ENCODE data around the gene ZNF580. TPM values are rescaled to one million over a fixed set of nuclear protein-coding genes. Genes with fewer than 3 reads are reported as not detected.

The ZNF580 gene
- total and polyA plus RNA-seq, 10 of the 15 experiments (the other 5 are each of a cell fraction or from before 2014, with no cell fraction given): 2.3 to 31.8 (median 10.0) TPM

DNA sequence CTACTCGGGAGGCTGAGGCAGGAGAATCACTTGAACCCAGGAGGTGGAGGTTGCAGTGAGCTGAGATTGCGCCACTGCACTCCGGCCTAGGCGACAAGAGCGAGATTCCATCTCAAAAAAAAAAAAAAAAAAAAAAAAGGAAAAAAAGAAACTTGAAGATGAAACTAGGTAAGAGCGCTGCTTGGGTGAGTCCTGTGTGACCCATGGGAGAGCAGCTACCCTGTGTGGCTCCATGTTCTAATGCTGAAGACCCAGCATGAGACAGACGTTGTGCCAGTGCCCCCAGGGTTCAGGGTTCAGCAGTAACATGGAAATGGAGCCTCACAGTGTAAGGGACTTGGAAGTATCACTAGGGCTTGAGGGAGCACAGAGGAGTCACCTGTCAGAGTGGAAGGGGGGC, 22.4 kb upstream of the ZNF580 start:
- no peaks in the 10 kb centered on the region for H3K27me3 ChIP-seq (replicated peaks in 1 of 2; ENCODE audit: control insufficient read depth in 2 of 2, insufficient read depth in 2 of 2, low read length in 1 of 2)
- RAD21 ChIA-PET (ENCODE audit: unreplicated experiment): interaction anchor here (0.7 kb wide), 1 partner anchor 72 kb away, joined by 6 read pairs; no protein-coding TSS in a partner anchor
- no peaks in the 10 kb centered on the region; the same call in 1 of the 3 replicates for H3K9me3 ChIP-seq (replicated peaks; ENCODE audit: control insufficient read depth, insufficient read depth, low read length)
- CTCF ChIA-PET: interaction anchor here (1.5 to 2.8 kb wide), 2 partner anchors 12 to 14 kb away, joined by 5 to 12 read pairs; partner anchors contain the start of gene ZNF865
- WGBS (ENCODE audit: insufficient coverage, insufficient replicate concordance, low lambda C conversion rate, missing lambda C conversion rate): 70% methylated on average over 7 of the region's 7 CpGs
- intact Hi-C loops (cut with micrococcal nuclease; ENCODE audit: unreplicated experiment) (no loop called here), in situ Hi-C loops (cut with MboI) (no loop called here)
- H4K20me1 ChIP-seq (ENCODE audit: control insufficient read depth, insufficient read depth): no peaks in the 10 kb centered on the region
- H3K79me2 ChIP-seq (ENCODE audit: control insufficient read depth, insufficient read depth, low read length): no peaks in the 10 kb centered on the region
- FAIRE-seq (no peak), ATAC-seq (no peak), DNase-seq (ENCODE audit: low read depth, low spot score) (no peak)
- H3K4me1 ChIP-seq (ENCODE audit: control insufficient read depth, insufficient read depth, low read length): no peaks in the 10 kb centered on the region
- H3K9ac ChIP-seq (ENCODE audit: control insufficient read depth, insufficient read depth, low read length): no peak overlapping the region
- SMC1A ChIA-PET (ENCODE audit: uncharacterized antibody, unreplicated experiment): interaction anchor here (1.4 kb wide), 1 partner anchor 12 kb away, joined by 3 read pairs; no protein-coding TSS in a partner anchor
- no TSS peak for BruUV-seq (replicated peaks)
- no peak overlapping the region for H3K27ac ChIP-seq (ENCODE audit: control insufficient read depth, insufficient read depth)
- H3K4me2 ChIP-seq (ENCODE audit: control insufficient read depth, insufficient read depth): no peak overlapping the region
- H2AFZ ChIP-seq (ENCODE audit: control insufficient read depth, low read depth, low read length): no peak overlapping the region
- POLR2A ChIA-PET: interaction anchor here (0.6 kb wide), 1 partner anchor 107 kb away, joined by 4 read pairs; no protein-coding TSS in a partner anchor
- H3K4me3 ChIP-seq: no peak overlapping the region
- peaks cover 3 to 12% of the 10 kb centered on the region in 2 experiments; a peak in 3 of 4 replicates for H3K36me3 ChIP-seq (ENCODE audit: control insufficient read depth in 2 of 2, insufficient read depth in 2 of 2, low read length in 1 of 2)
- no peak for TF ChIP-seq PAX8 (IDR thresholded peaks at IDR 0.05)
- no peak for TF ChIP-seq STAT3 (IDR thresholded peaks at IDR 0.05; ENCODE audit: low read depth, low read length)
- no peak for TF ChIP-seq SUZ12 (IDR thresholded peaks at IDR 0.05; ENCODE audit: unreplicated experiment)
- TF ChIP-seq BMI1 (IDR thresholded peaks at IDR 0.05; ENCODE audit: borderline replicate concordance): no peak
- TF ChIP-seq, protein P1, sequence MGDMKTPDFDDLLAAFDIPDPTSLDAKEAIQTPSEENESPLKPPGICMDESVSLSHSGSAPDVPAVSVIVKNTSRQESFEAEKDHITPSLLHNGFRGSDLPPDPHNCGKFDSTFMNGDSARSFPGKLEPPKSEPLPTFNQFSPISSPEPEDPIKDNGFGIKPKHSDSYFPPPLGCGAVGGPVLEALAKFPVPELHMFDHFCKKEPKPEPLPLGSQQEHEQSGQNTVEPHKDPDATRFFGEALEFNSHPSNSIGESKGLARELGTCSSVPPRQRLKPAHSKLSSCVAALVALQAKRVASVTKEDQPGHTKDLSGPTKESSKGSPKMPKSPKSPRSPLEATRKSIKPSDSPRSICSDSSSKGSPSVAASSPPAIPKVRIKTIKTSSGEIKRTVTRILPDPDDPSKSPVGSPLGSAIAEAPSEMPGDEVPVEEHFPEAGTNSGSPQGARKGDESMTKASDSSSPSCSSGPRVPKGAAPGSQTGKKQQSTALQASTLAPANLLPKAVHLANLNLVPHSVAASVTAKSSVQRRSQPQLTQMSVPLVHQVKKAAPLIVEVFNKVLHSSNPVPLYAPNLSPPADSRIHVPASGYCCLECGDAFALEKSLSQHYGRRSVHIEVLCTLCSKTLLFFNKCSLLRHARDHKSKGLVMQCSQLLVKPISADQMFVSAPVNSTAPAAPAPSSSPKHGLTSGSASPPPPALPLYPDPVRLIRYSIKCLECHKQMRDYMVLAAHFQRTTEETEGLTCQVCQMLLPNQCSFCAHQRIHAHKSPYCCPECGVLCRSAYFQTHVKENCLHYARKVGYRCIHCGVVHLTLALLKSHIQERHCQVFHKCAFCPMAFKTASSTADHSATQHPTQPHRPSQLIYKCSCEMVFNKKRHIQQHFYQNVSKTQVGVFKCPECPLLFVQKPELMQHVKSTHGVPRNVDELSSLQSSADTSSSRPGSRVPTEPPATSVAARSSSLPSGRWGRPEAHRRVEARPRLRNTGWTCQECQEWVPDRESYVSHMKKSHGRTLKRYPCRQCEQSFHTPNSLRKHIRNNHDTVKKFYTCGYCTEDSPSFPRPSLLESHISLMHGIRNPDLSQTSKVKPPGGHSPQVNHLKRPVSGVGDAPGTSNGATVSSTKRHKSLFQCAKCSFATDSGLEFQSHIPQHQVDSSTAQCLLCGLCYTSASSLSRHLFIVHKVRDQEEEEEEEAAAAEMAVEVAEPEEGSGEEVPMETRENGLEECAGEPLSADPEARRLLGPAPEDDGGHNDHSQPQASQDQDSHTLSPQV (IDR thresholded peaks at IDR 0.05): no peak
- no peak for TF ChIP-seq MTA2 (IDR thresholded peaks at IDR 0.05; ENCODE audit: low read depth)
- TF ChIP-seq, protein P2, sequence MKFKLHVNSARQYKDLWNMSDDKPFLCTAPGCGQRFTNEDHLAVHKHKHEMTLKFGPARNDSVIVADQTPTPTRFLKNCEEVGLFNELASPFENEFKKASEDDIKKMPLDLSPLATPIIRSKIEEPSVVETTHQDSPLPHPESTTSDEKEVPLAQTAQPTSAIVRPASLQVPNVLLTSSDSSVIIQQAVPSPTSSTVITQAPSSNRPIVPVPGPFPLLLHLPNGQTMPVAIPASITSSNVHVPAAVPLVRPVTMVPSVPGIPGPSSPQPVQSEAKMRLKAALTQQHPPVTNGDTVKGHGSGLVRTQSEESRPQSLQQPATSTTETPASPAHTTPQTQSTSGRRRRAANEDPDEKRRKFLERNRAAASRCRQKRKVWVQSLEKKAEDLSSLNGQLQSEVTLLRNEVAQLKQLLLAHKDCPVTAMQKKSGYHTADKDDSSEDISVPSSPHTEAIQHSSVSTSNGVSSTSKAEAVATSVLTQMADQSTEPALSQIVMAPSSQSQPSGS (IDR thresholded peaks at IDR 0.05; ENCODE audit: low read length): no peak
- no peak for TF ChIP-seq RELA (IDR thresholded peaks at IDR 0.05; ENCODE audit: borderline replicate concordance, partially characterized antibody)
- TF ChIP-seq, protein P3, sequence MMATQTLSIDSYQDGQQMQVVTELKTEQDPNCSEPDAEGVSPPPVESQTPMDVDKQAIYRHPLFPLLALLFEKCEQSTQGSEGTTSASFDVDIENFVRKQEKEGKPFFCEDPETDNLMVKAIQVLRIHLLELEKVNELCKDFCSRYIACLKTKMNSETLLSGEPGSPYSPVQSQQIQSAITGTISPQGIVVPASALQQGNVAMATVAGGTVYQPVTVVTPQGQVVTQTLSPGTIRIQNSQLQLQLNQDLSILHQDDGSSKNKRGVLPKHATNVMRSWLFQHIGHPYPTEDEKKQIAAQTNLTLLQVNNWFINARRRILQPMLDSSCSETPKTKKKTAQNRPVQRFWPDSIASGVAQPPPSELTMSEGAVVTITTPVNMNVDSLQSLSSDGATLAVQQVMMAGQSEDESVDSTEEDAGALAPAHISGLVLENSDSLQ (IDR thresholded peaks at IDR 0.05): no peak
- no peak for TF ChIP-seq BACH1 (IDR thresholded peaks at IDR 0.05; ENCODE audit: borderline replicate concordance)
- TF ChIP-seq, protein P4, sequence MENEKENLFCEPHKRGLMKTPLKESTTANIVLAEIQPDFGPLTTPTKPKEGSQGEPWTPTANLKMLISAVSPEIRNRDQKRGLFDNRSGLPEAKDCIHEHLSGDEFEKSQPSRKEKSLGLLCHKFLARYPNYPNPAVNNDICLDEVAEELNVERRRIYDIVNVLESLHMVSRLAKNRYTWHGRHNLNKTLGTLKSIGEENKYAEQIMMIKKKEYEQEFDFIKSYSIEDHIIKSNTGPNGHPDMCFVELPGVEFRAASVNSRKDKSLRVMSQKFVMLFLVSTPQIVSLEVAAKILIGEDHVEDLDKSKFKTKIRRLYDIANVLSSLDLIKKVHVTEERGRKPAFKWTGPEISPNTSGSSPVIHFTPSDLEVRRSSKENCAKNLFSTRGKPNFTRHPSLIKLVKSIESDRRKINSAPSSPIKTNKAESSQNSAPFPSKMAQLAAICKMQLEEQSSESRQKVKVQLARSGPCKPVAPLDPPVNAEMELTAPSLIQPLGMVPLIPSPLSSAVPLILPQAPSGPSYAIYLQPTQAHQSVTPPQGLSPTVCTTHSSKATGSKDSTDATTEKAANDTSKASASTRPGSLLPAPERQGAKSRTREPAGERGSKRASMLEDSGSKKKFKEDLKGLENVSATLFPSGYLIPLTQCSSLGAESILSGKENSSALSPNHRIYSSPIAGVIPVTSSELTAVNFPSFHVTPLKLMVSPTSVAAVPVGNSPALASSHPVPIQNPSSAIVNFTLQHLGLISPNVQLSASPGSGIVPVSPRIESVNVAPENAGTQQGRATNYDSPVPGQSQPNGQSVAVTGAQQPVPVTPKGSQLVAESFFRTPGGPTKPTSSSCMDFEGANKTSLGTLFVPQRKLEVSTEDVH (IDR thresholded peaks at IDR 0.05; ENCODE audit: low read depth, partially characterized antibody): no peak
- no peak for TF ChIP-seq MEF2A (IDR thresholded peaks at IDR 0.05; ENCODE audit: insufficient read depth, low read depth, low read length)
- TF ChIP-seq RB1 (IDR thresholded peaks at IDR 0.05; ENCODE audit: borderline replicate concordance): no peak
- TF ChIP-seq POU2F2 (IDR thresholded peaks at IDR 0.05; ENCODE audit: borderline replicate concordance, low read depth, low read length): no peak
- TF ChIP-seq WRNIP1 (IDR thresholded peaks at IDR 0.05; ENCODE audit: borderline replicate concordance, low read depth, low read length): no peak
- TF ChIP-seq STAT1 (conservative IDR thresholded peaks at IDR 0.05): no peak
